GM15510 (cell line): ENCODE results near the gene ACADSB.

ENCODE experiments used
- POLR2A ChIP-seq: IDR thresholded peaks from 3 replicates; pipeline ENCODE4 v1.6.1; 2011; ENCODE audit warnings: borderline replicate concordance; ENCODE audit not compliant: insufficient read length; ENCODE audit errors: extremely low read depth

Gene ACADSB

DNA sequence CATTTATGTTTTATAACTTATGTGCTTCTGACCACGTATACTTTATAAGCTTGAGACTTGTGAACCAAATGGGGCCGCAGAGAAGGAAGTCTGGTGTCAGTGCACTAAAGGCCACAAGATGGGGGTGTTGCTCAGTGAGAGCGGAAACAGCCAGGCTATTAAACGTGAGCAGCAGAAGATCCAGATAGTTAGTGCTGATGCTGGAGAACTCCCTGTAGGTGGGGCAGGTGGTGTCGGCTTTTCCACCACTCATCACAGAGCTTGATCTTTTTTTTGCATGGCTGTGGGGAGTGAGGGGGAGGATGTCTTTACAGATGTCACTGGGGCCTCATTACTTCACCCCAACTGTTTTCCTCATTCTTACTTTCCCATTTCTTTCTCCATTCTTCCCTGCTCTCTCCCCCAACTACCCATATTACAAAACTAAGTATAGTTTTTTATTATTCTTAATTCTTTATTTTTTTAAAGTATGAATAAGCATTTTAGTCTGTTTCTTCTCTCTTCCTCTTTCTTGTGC, 34.7 kb downstream of the ACADSB start:
- no peak for TF ChIP-seq POLR2A

DNA sequence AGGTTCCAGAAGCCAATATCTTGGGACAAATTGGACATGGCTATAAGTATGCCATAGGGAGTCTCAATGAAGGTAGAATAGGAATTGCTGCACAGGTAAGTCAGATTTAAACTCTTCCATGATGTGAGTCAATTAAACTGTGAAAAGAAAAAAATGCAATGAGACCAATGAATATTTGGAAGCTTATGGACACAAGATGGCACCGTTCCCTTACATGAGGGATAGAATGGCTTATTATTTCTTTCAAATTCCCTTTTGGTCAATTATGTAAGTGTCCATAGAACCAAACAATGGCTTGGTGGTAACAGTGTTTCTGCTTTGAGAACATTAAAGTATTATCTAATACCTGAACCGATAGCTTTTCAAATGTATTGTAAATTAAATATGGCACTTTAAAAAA, 35.6 kb downstream of the ACADSB start:
- TF ChIP-seq POLR2A, result no peak

DNA sequence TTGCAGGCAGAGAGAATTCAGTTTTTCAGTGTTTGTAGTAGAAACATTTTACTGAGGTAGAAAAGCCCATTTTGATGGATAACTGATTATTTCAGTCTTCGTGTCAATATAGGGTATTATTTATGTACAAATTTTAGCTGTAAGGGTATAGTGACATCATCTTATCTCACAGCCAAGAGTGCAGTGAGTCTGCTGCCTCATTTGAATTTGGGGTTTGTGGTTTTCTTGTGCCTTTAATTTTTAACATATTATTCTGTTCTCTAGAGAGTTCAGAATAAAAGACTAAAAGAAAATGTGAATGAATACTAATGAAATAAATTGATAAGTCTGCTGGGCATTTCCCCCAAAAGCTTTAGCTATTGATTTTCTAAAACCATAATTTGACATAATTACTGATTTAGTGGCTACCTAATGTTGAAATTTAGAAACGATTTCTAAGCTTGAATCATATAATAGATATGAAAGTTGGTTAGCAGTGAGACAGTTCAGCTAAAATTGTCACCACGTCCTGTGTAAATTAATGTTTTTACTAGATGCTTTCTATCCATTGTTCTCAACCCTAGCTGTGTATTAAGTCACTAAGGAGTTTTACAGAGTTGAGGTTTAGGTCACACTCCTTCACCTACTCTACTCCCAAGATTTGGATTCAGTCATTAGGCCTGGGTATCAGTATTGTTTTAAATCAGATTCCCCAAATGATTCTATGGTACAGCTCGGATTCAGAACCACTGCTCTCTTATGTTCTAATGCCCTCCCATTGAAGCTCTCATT, 37.3 kb downstream of the ACADSB start:
- TF ChIP-seq POLR2A, result no peak

DNA sequence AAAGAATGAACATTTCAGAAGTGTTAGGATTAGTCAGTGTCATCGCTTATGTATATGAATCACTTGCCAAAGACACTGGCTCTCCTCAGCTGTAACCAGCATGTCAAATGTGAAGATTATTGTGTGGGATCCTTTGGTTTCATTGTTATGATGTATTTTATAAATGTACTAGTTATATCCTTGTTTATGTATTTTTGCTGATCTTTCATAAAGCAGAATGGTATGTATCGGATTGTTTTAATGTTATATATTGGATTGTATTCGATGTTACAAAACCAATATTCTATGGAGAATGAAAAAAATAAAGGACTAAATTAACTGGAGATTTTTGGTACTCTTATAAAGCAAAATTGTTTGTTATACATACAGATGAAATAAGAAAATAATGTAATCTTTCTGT, 49.2 kb downstream of the ACADSB start:
- no peak for TF ChIP-seq POLR2A

DNA sequence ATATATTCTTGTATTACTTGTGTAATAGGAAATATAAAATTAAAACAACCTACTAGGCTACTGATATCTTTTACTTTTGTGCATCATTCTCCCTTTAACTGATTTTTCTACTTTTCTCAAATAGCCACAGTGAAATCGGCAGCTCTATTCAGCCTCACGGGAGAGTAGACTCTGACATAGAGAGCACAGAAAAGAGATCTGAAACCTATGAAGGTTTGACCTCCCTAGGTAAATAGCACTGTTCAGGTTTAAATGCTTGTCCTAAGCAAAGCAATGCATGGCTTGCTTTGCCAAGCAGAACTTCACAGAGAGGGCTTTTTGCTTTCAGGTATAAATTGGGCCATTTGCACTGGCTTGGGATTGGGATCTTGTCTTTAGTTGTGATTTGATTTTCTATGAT, 53.1 kb downstream of the ACADSB start:
- TF ChIP-seq POLR2A, result no peak

DNA sequence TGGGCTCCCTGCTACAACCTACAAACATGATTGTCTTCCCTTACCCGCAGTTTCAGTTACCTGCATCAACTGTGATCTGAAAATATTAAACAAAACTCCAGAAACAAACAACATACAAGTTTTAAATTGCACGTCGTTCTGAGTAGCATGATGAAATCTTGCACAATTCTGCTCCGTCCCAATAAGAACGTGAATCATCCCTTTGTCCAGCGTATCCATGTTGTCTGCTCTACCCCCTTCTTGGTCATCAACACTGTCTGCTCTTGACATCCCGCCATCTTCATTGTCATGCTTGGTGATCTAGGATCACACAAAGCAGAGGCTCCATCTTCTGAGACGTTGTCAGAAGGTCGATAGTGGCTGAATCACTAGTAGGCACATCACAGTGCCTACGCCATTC, 53.9 kb downstream of the ACADSB start:
- TF ChIP-seq POLR2A, result no peak

DNA sequence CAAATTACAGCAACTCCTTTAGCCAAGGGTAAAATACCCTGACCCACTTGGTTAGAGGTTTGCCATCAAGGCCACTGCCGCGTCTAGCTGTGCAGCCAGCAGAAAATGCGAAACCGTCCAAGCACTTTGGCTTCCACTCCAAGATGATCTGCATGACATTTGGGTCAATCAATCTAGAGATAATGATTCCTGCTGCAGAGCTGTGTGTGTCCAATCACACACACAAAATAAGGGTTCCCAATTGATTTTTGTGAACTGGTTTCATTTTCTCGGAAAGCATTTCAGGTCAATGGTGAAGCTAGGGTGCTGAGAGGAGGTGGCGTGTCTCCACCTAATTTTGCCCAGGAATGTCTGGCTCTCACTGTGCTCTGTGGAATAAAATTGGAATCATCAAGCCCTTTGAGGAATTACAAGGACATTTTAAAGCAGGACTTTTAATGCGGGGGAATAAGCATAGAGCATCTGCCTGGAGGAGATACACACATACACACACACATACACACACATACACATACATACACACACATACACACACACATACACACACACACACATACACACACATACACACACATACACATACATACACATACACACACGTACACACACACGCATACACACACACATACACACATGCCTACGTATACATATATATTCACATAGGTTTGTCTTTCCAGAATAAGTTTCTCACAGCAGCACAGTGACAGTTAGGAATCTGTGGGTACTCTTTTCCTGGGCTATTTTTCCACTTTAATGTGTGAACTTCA, 59.5 kb downstream of the ACADSB start:
- no peak for TF ChIP-seq POLR2A

DNA sequence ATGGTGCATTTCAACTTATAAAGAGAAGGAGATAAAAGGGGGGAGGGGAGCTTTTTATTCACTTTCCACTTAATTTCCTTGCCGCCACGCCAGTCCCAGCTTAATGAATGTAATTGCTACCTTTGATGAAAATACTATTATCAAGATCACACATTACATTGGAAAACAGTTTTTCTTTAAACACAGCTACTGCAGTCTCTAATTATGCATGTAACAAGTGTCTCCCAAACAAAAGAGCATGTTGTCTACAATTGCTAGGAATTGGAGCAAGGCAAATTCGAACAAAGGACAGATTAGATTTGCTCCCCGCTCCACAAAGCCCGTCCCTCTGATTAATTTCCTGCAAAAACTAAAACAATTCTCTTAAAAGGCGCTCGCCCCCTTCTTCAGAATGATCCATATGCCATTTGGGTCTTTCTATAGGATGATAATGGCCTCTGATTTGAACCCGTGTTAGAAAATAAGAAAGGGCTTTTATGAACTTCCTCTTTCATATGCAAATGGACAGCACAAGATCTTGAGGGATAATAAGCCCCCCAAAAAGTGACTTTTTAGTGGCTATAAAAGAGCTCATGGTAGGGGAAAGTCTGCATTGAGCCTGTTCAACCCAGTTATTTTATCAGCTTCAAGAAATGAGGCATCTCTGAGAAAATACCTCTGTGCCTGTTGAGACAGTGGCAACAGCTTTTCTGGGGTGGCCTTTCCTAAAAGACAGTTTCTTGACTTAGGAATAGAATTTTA, 60.6 kb downstream of the ACADSB start:
- TF ChIP-seq POLR2A, result no peak

DNA sequence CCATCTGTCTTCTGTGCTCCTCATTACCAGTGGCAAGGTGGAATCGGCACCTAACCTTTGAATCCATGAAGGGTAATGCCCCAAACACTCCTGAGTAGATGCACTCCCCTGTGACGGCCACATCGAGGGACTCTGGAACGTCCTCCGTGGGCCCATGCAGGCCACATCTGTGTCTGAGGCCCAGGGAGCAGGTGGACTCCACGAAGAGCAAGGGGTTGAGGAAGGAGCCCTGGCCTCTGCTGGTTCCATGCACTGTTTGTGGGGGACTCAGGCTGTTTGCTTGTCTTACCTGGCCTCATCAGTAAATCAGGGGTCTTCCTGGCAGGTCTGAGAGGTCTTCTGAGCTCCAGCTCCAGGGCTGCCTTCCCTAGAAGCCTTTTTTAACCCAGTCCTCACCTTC, 64.4 kb downstream of the ACADSB start:
- TF ChIP-seq POLR2A, result no peak

DNA sequence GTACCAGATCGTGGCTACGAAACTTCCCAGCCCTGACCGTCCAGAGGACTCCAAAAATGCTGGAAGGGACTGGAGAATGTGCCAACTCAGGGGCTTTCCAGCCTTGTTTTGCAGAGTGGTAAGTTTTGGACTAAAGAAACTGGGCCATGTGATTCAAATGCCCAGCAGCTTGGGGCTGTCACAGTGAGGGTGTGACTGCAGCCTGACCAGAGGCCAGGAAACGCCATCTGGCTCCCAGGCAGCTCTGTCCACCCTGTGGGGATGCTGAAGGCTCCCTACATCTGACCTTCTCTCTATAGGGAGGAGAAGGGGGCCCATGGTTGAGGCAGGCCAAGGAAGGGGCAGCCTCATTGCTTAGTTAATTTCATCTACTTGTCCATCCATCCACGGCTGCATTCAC, 65.4 kb downstream of the ACADSB start:
- TF ChIP-seq POLR2A, result no peak

DNA sequence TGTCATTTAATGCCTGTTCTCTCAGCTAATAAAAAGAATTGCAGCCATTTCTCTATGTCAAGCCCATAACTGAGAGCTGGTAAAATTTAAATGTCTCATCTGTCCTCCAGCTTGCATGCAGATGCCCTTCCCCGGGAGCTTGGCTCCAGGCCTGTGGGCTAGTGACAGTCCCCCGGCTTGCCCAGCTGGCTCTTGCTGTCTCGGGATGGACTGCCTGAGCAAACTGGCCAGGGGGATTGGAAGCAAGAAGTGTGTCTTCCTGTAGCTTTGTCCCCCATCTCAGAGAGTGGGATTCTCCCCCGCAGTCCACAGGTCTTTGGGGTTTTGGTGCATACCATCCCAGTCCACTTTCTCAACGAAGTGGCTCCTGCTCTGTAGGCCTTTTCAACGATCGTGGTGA, 73.1 kb downstream of the ACADSB start:
- TF ChIP-seq POLR2A, result no peak

DNA sequence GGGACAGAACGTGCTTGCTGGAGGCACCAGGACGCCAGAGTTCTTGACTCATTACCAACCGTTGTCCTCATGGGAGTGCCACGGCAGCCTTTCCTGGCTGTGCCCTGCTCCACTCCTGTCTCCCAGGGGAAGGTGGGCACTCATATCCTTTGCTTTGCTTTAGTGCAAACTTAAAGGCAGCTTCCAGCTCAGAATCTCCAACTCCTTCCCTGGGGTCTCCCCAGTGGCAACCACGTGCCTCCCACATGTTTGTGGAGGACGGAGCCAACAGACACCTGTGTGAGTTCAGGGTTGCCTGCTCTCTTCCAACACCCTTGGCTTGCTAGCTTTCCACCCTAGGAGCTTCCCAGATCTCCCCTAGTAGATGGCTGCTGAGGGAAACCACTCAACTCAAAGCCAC, 75.0 kb downstream of the ACADSB start:
- TF ChIP-seq POLR2A, result no peak

DNA sequence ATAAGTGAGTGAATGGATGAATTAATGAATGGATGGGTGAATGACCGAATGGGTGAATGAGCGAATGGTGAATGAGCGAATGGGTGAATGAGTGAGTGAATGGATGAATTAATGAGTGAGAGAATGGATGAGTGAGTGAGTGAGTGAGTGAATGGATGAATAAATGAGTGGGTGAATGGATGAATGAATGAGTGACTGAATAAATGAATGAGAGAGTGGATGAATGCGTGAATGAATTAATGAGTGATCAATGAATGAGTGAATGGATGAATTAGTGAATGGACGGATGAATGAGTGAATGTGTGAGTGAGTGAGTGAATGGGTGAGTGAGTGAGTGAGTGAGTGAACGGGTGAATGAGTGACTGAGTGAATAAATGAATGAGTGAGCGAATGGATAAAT, 77.5 kb downstream of the ACADSB start:
- TF ChIP-seq POLR2A, result no peak

DNA sequence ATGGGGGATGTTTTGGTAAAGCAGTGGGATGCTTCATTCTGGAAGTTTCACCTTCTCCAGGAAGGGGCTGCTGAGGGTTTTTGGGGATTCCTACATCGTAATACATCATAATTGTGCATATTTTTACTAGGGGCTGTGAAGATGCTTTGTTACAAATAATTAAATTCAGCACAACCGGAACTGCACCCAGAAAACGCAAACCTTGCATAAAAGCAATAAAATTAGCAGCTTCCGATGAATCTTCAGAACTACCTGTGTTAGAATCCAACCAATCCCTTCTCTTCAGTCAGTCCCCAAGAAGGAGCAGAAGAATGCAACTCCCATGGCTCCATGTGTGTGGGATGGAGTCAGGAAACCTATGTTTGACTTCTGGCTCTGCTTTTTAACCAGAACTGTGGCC, 78.5 kb downstream of the ACADSB start:
- TF ChIP-seq POLR2A, result no peak

DNA sequence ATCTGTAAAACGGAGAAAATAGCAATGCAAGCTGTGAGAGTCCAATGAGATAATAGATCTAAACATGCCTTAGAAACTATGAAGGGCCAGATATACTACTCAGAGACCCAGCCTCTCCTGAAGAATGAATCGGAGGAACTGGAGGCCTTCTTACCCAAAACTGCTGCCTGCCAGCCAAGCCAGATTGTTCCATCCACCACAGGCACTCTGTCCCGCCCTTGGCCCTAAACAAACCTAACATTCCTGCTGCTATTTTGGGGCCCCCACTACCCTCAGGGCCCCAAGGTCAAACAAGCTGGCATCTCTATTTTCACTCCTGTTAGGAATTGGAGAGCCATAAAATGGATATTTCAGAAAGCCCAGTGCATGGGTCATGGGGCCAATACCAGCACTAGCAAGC, 79.0 kb downstream of the ACADSB start:
- no peak for TF ChIP-seq POLR2A

DNA sequence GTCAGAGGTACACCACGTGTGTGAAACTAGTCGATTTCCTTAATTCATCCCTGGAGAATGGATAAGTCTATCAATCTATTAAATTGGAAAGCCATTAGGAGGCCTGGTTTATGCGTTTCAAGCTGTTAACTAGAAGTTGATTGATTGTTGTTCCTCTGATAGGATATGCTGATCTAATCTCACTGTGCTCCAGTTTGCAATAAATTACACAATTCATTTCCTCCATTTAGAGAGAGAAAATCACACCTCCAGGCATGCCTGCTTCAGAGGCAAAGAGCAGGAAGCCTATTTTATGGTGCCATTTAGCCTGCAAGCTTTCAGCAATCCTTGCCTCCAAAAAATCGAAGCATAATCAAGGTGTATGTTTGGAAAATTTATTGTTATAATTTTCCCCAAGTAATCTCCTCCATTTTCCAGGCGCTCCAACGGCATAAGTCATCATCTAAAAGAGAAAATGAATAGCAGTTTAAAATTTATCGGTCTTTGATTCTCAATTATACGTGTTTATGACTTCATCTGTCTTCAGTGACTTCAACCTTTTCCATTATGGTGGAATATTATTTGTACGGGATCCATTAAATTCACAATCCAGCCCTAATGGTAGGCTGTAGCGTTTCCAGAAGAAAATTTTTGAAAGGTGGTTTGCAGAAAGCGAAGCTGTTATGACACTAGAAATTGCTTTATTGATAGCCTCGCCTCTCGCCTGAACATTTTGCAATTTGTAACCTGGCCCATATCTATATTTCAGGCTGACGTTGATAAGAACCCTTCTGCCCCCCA, 84.0 kb downstream of the ACADSB start:
- TF ChIP-seq POLR2A, result no peak

DNA sequence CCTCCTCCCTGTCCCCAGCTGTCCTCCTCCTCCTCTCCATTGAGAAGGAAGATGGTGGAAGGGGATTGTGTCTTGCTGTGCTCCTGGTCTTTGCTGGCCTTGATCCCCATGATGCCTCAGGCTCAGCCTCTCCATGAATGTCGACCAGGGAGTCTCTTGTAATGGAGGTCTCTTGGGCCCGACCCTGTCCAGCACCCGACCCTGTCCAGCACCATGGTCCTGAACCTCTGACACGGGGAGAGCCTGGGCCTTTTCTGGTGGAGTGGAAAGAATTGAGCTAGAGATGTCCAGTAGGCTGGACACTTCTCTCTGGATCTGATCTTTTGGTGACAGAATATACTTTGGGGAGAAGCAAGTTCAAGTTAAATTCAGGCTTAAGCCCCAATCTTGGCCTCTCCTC, 84.7 kb downstream of the ACADSB start:
- no peak for TF ChIP-seq POLR2A
